WTC11 (cell line): ENCODE measurements around the gene KCNIP4. TPM values are rescaled to one million over a fixed set of nuclear protein-coding genes. Genes with fewer than 3 reads are reported as not detected.

Source experiments
- ATAC-seq: fragments of 200-7000 bp; cut with Tn5 transposase; 2 replicates; pipeline ENCODE4 v1.10.0; 2021; ENCODE audit warnings: mild to moderate bottlenecking, moderate library complexity
- CTCF ChIA-PET: fragments of 300-600 bp; sonication (Branson Sonifier 250); formaldehyde crosslinking; loops from one replicate; lab custom pipeline; 2021; ENCODE audit warnings: antibody characterized with exemption; lab: Charles Lee
- POLR2A ChIA-PET: fragments of 350-600 bp; sonication (Branson Sonifier 250); formaldehyde crosslinking; loops from one replicate; lab custom pipeline; 2021; ENCODE audit warnings: antibody characterized with exemption; lab: Charles Lee
- DNase-seq: peaks from one replicate; pipeline ENCODE4 v3.0.0; 2021; ENCODE audit warnings: low spot score
- H3K27ac Mint-ChIP-seq: 2 replicates; pipeline ENCODE4 v1.8.0; 2021; ENCODE audit warnings: mixed read lengths
- H3K27me3 Mint-ChIP-seq: 2 replicates; pipeline ENCODE4 v1.8.0; 2021; ENCODE audit warnings: low read depth, mild to moderate bottlenecking, moderate library complexity, mixed read lengths
- H3K36me3 Mint-ChIP-seq: 2 replicates; pipeline ENCODE4 v1.8.0; 2021; ENCODE audit warnings: mixed read lengths
- H3K4me1 Mint-ChIP-seq: 2 replicates; pipeline ENCODE4 v1.8.0; 2022; ENCODE audit warnings: mixed read lengths
- H3K4me3 Mint-ChIP-seq: 2 replicates; pipeline ENCODE4 v1.8.0; 2021; ENCODE audit warnings: mild to moderate bottlenecking, moderate library complexity, mixed read lengths
- H3K9me3 Mint-ChIP-seq: 2 replicates; pipeline ENCODE4 v1.8.0; 2021; ENCODE audit warnings: mixed read lengths
- CDX4 ChIP-seq: fragments of 250-450 bp; sonication (Bioruptor Pico); IDR thresholded peaks from 2 replicates; pipeline ENCODE4 v1.9.0; 2021; ENCODE audit warnings: moderate library complexity, mild to moderate bottlenecking, inconsistent platforms, borderline replicate concordance
- CREM ChIP-seq: sonication (generic); formaldehyde crosslinking; IDR thresholded peaks from 2 replicates; pipeline ENCODE4 v1.8.1; 2022; ENCODE audit warnings: mild to moderate bottlenecking, missing genetic modification reagents, moderate library complexity
- EMX1 ChIP-seq: fragments of 250-450 bp; sonication (Bioruptor Pico); IDR thresholded peaks from 2 replicates; pipeline ENCODE4 v1.8.0; 2021; ENCODE audit warnings: mild to moderate bottlenecking
- ESRRA ChIP-seq: sonication (generic); formaldehyde crosslinking; IDR thresholded peaks from 2 replicates; pipeline ENCODE4 v1.8.1; 2022; ENCODE audit warnings: mild to moderate bottlenecking, missing genetic modification reagents, borderline replicate concordance
- ETV6 ChIP-seq: sonication (generic); formaldehyde crosslinking; IDR thresholded peaks from 2 replicates; pipeline ENCODE4 v1.8.1; 2022; ENCODE audit warnings: mild to moderate bottlenecking, missing genetic modification reagents
- FOXK1 ChIP-seq: sonication (generic); formaldehyde crosslinking; IDR thresholded peaks from 2 replicates; pipeline ENCODE4 v1.8.0; 2022; ENCODE audit warnings: mild to moderate bottlenecking, moderate library complexity, missing genetic modification reagents
- HMGXB4 ChIP-seq: sonication (generic); formaldehyde crosslinking; IDR thresholded peaks from 2 replicates; pipeline ENCODE4 v1.8.1; 2023; ENCODE audit warnings: mild to moderate bottlenecking, moderate library complexity, missing genetic modification reagents
- MXD4 ChIP-seq: fragments of 250-450 bp; sonication (Bioruptor Pico); IDR thresholded peaks from 2 replicates; pipeline ENCODE4 v1.8.0; 2021; ENCODE audit warnings: mild to moderate bottlenecking, moderate library complexity, borderline replicate concordance
- NFATC4 ChIP-seq: fragments of 250-450 bp; sonication (Bioruptor Pico); IDR thresholded peaks from 2 replicates; pipeline ENCODE4 v1.9.0; 2021; ENCODE audit warnings: mild to moderate bottlenecking
- NR1H2 ChIP-seq: sonication (generic); formaldehyde crosslinking; IDR thresholded peaks from 2 replicates; pipeline ENCODE4 v1.9.0; 2021; ENCODE audit warnings: mild to moderate bottlenecking, moderate library complexity, missing genetic modification reagents
- TEAD1 ChIP-seq: sonication (generic); formaldehyde crosslinking; IDR thresholded peaks from 2 replicates; pipeline ENCODE4 v1.8.0; 2022; ENCODE audit warnings: mild to moderate bottlenecking, missing genetic modification reagents
- ZBTB43 ChIP-seq: sonication (generic); formaldehyde crosslinking; IDR thresholded peaks from 2 replicates; pipeline ENCODE4 v1.8.1; 2023; ENCODE audit warnings: mild to moderate bottlenecking, missing genetic modification reagents
- ZNF138 ChIP-seq: sonication (generic); formaldehyde crosslinking; conservative IDR thresholded peaks from 2 replicates; pipeline ENCODE4 v1.8.1; 2022; ENCODE audit warnings: mild to moderate bottlenecking, moderate library complexity, missing genetic modification reagents
- ZNF219 ChIP-seq: sonication (generic); formaldehyde crosslinking; IDR thresholded peaks from 2 replicates; pipeline ENCODE4 v1.8.0; 2023; ENCODE audit warnings: missing genetic modification reagents, mild to moderate bottlenecking, borderline replicate concordance
- ZNF263 ChIP-seq: sonication (generic); formaldehyde crosslinking; IDR thresholded peaks from 2 replicates; pipeline ENCODE4 v1.8.1; 2022; ENCODE audit warnings: low read depth, mild to moderate bottlenecking, moderate library complexity, missing genetic modification reagents
- ZNF317 ChIP-seq: sonication (generic); formaldehyde crosslinking; IDR thresholded peaks from 2 replicates; pipeline ENCODE4 v1.8.1; 2023; ENCODE audit warnings: low read depth, mild to moderate bottlenecking, moderate library complexity, missing genetic modification reagents, borderline replicate concordance
- ZNF396 ChIP-seq: fragments of 250-450 bp; sonication (Bioruptor Pico); IDR thresholded peaks from 2 replicates; pipeline ENCODE4 v1.8.0; 2021; ENCODE audit warnings: mild to moderate bottlenecking, moderate library complexity, borderline replicate concordance
- ZNF416 ChIP-seq: fragments of 250-450 bp; sonication (Bioruptor Pico); IDR thresholded peaks from 2 replicates; pipeline ENCODE4 v1.9.0; 2021; ENCODE audit warnings: mild to moderate bottlenecking, inconsistent platforms
- ZNF425 ChIP-seq: fragments of 250-450 bp; sonication (Bioruptor Pico); conservative IDR thresholded peaks from 2 replicates; pipeline ENCODE4 v1.9.0; 2021; ENCODE audit warnings: mild to moderate bottlenecking
- ZNF671 ChIP-seq: fragments of 250-450 bp; sonication (Bioruptor Pico); IDR thresholded peaks from 2 replicates; pipeline ENCODE4 v1.8.0; 2021; ENCODE audit warnings: mild to moderate bottlenecking
- total RNA-seq: library from RNA; stranded (reverse); gene quantifications from 3 replicates; pipeline ENCODE4 v1.2.3, GENCODE V29; 2021

KCNIP4 gene
- total RNA-seq, 1 experiment from 2014 or later, result not detected

GRCh38 chr4:21893136-21893535, 55.4 kb downstream of the KCNIP4 start:
- peaks cover 11% of the 10 kb centered on the region for H3K9me3 Mint-ChIP-seq

GRCh38 chr4:21890231-21890630, 58.3 kb downstream of the KCNIP4 start:
- DNase-seq (no peak), ATAC-seq (no peak)
- TF ChIP-seq ESRRA (no peak), ZNF396 (CRISPR knock-in tag) (no peak), CDX4 (CRISPR knock-in tag) (no peak), NR1H2 (CRISPR knock-in tag) (no peak), ZNF219 (CRISPR knock-in tag) (no peak), ZNF416 (CRISPR knock-in tag) (no peak), ZNF671 (CRISPR knock-in tag) (no peak)
- CTCF ChIA-PET, result no interaction called here
- no peaks in the 10 kb centered on the region for H3K36me3 Mint-ChIP-seq
- H3K27ac Mint-ChIP-seq, result no peak overlapping the region
- POLR2A ChIA-PET, result no interaction called here
- no peak overlapping the region for H3K4me3 Mint-ChIP-seq
- H3K9me3 Mint-ChIP-seq, result no peaks in the 10 kb centered on the region
- no peaks in the 10 kb centered on the region for H3K4me1 Mint-ChIP-seq
- no peaks in the 10 kb centered on the region; the same call in 1 of the 2 replicates for H3K27me3 Mint-ChIP-seq

More at GRCh38 chr4:21893136-21893535, 55.4 kb downstream of the KCNIP4 start:
- no peaks in the 10 kb centered on the region for H3K4me1 Mint-ChIP-seq
- H3K27ac Mint-ChIP-seq, result no peak overlapping the region
- H3K4me3 Mint-ChIP-seq, result no peak overlapping the region
- 0 out of 2 replicates have a peak, but pooled peaks cover 3% of the 10 kb centered on the region for H3K36me3 Mint-ChIP-seq
- DNase-seq, result no peak
- POLR2A ChIA-PET, result no interaction called here
- ATAC-seq, result no peak
- TF ChIP-seq ZNF317 (no peak), NFATC4 (CRISPR knock-in tag) (no peak), ZNF425 (no peak), ZNF396 (CRISPR knock-in tag) (no peak), EMX1 (CRISPR knock-in tag) (no peak), FOXK1 (CRISPR knock-in tag) (no peak), HMGXB4 (CRISPR knock-in tag) (no peak), ZBTB43 (CRISPR knock-in tag) (no peak), TEAD1 (CRISPR knock-in tag) (no peak), ETV6 (CRISPR knock-in tag) (no peak), CREM (CRISPR knock-in tag) (no peak), MXD4 (no peak), ZNF263 (CRISPR knock-in tag) (no peak), CDX4 (CRISPR knock-in tag) (no peak), ZNF138 (CRISPR knock-in tag) (no peak)
- CTCF ChIA-PET, result no interaction called here
- no peaks in the 10 kb centered on the region; the same call in 1 of the 2 replicates for H3K27me3 Mint-ChIP-seq
